OCI-LY1 (cell line): ENCODE data around the gene CCL26.
"Not testable (repeated sequence)": the region's sequence is repeated elsewhere in the genome, so short reads cannot be mapped to it uniquely, and the experiment has no call there.

Experiments used
- H2AFZ ChIP-seq: fragments of 200-600 bp; sonication (generic), shearing (Covaris generic); 2 replicates; pipeline ENCODE4 v1.6.0; 2014; ENCODE audit warnings: antibody characterized with exemption, mild to moderate bottlenecking, low read length
- H3F3A ChIP-seq: fragments of 200-600 bp; sonication (generic), shearing (Covaris generic); 2 replicates; pipeline ENCODE4 v1.6.0; 2014; ENCODE audit warnings: mild to moderate bottlenecking, antibody characterized with exemption, low read length, moderate library complexity; ENCODE audit not compliant: insufficient read depth
- H3K27ac ChIP-seq: fragments of 200-600 bp; sonication (generic); 2 replicates; pipeline ENCODE4 v1.5.1; 2014; ENCODE audit warnings: low read length, mixed run types, mild to moderate bottlenecking, low read depth; ENCODE audit not compliant: poor library complexity, severe bottlenecking
- H3K27me3 ChIP-seq: fragments of 200-600 bp; sonication (generic); 2 replicates; pipeline ENCODE4 v1.6.0; 2014; ENCODE audit warnings: antibody characterized with exemption, mild to moderate bottlenecking, low read length, moderate library complexity; ENCODE audit not compliant: insufficient read depth
- H3K36me3 ChIP-seq: fragments of 200-600 bp; sonication (generic); 2 replicates; pipeline ENCODE4 v1.6.1; 2014; ENCODE audit warnings: mild to moderate bottlenecking, antibody characterized with exemption, low read length, moderate library complexity, mixed read lengths; ENCODE audit not compliant: insufficient read depth
- H3K4me1 ChIP-seq: fragments of 200-600 bp; sonication (generic); 2 replicates; pipeline ENCODE4 v1.5.1; 2014; ENCODE audit warnings: mild to moderate bottlenecking, low read length, moderate library complexity; ENCODE audit not compliant: insufficient read depth, severe bottlenecking
- H3K4me2 ChIP-seq: fragments of 200-600 bp; sonication (generic), shearing (Covaris generic); 2 replicates; pipeline ENCODE4 v1.6.1; 2014; ENCODE audit warnings: low read length
- H3K4me3 ChIP-seq: fragments of 200-600 bp; sonication (generic); 2 replicates; pipeline ENCODE4 v1.5.1; 2014; ENCODE audit warnings: low read length, low read depth, mild to moderate bottlenecking, mixed read lengths; ENCODE audit not compliant: poor library complexity, severe bottlenecking
- H3K79me2 ChIP-seq: fragments of 200-600 bp; shearing (Covaris generic); 2 replicates; pipeline ENCODE4 v1.6.1; 2016; ENCODE audit warnings: mixed run types, low read length, mixed read lengths; ENCODE audit not compliant: insufficient read depth
- H3K9ac ChIP-seq: fragments of 200-600 bp; sonication (generic), shearing (Covaris generic); 2 replicates; pipeline ENCODE4 v1.6.1; 2014; ENCODE audit warnings: mild to moderate bottlenecking, low read length, mixed read lengths
- H3K9me2 ChIP-seq: fragments of 200-600 bp; sonication (generic), shearing (Covaris generic); 2 replicates; pipeline ENCODE4 v1.6.1; 2014; ENCODE audit warnings: low read depth, mild to moderate bottlenecking, low read length, mixed read lengths
- H3K9me3 ChIP-seq: fragments of 200-600 bp; shearing (Covaris generic); 2 replicates; pipeline ENCODE4 v1.6.1; 2014; ENCODE audit warnings: low read length, mixed read lengths
- H4K20me1 ChIP-seq: fragments of 200-600 bp; sonication (generic), shearing (Covaris generic); 2 replicates; pipeline ENCODE4 v1.6.0; 2016; ENCODE audit warnings: mild to moderate bottlenecking, low read length; ENCODE audit not compliant: insufficient read depth
- EZH2 ChIP-seq: fragments of 200-600 bp; sonication (generic), shearing (Covaris generic); IDR thresholded peaks from 2 replicates; pipeline ENCODE4 v1.8.0; 2017; ENCODE audit warnings: borderline replicate concordance, mixed run types, mild to moderate bottlenecking, antibody characterized with exemption, low read length, moderate library complexity, mixed read lengths
- TF ChIP-seq, protein P1 (sequence below): fragments of 200-600 bp; sonication (generic), shearing (Covaris generic); IDR thresholded peaks from 2 replicates; pipeline ENCODE4 v1.5.1; 2017; ENCODE audit warnings: mild to moderate bottlenecking, antibody characterized with exemption, low read length, moderate library complexity, mixed read lengths

The CCL26 gene

DNA sequence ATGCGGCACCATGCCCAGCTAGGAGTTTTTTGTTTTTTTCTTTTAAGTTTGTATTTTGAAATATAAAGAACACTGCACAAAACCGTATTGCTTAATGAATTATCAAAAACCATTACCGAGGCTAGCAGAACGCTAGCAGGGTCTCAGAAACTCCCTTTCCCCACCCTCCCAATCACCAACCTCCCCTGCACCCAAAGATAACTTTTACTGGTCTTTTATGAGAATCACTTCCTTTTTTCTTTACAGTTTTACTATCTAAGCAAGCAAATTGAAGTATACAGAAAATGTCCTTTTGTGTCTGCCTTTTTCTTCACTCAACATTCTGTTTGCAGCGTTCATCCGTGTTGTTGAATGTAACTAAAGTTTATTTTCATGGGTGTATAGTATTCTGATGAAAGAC, 46.7 kb downstream of the CCL26 start:
- Histone ChIP-seq H3K4me3 (no peak overlapping the region), H3K79me2 (no peaks in the 10 kb centered on the region), H3F3A (no peaks in the 10 kb centered on the region), H3K27ac (no peak overlapping the region), H2AFZ (no peak overlapping the region), H3K9me3 (no peaks in the 10 kb centered on the region), H4K20me1 (no peaks in the 10 kb centered on the region), H3K4me1 (no peaks in the 10 kb centered on the region), H3K4me2 (no peak overlapping the region), H3K36me3 (no peaks in the 10 kb centered on the region), H3K27me3 (peaks cover 6% of the 10 kb centered on the region), H3K9me2 (no peaks in the 10 kb centered on the region), H3K9ac (no peak overlapping the region)
- TF ChIP-seq, protein P1, sequence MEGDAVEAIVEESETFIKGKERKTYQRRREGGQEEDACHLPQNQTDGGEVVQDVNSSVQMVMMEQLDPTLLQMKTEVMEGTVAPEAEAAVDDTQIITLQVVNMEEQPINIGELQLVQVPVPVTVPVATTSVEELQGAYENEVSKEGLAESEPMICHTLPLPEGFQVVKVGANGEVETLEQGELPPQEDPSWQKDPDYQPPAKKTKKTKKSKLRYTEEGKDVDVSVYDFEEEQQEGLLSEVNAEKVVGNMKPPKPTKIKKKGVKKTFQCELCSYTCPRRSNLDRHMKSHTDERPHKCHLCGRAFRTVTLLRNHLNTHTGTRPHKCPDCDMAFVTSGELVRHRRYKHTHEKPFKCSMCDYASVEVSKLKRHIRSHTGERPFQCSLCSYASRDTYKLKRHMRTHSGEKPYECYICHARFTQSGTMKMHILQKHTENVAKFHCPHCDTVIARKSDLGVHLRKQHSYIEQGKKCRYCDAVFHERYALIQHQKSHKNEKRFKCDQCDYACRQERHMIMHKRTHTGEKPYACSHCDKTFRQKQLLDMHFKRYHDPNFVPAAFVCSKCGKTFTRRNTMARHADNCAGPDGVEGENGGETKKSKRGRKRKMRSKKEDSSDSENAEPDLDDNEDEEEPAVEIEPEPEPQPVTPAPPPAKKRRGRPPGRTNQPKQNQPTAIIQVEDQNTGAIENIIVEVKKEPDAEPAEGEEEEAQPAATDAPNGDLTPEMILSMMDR, result no peak
- TF ChIP-seq EZH2, result no peak

GRCh38 chr7:75723444-75723843, 48.6 kb downstream of the CCL26 start:
- H4K20me1 ChIP-seq, result no peaks in the 10 kb centered on the region
- H3K79me2 ChIP-seq, result no peaks in the 10 kb centered on the region
- no peak overlapping the region for H2AFZ ChIP-seq
- H3K4me2 ChIP-seq, result no peak overlapping the region
- no peaks in the 10 kb centered on the region for H3K4me1 ChIP-seq
- no peak overlapping the region for H3K9ac ChIP-seq
- H3K9me3 ChIP-seq, result no peaks in the 10 kb centered on the region
- peaks cover 6% of the 10 kb centered on the region for H3K27me3 ChIP-seq
- H3K4me3 ChIP-seq, result no peak overlapping the region
- no peaks in the 10 kb centered on the region for H3K36me3 ChIP-seq
- no peaks in the 10 kb centered on the region for H3F3A ChIP-seq
- no peak overlapping the region for H3K27ac ChIP-seq
- no peaks in the 10 kb centered on the region for H3K9me2 ChIP-seq
- no peak for TF ChIP-seq EZH2
- TF ChIP-seq, protein P1, result no peak

GRCh38 chr7:75722373-75722772, 49.6 kb downstream of the CCL26 start:
- H3K9me2 ChIP-seq, result no peaks in the 10 kb centered on the region
- H3K27me3 ChIP-seq, result peaks cover 6% of the 10 kb centered on the region
- no peaks in the 10 kb centered on the region for H3K9me3 ChIP-seq
- H2AFZ ChIP-seq, result no peak overlapping the region
- TF ChIP-seq, protein P1, result no peak
- no peak for TF ChIP-seq EZH2
- no peaks in the 10 kb centered on the region for H3F3A ChIP-seq
- no peak overlapping the region for H3K27ac ChIP-seq
- no peak overlapping the region for H3K4me3 ChIP-seq
- no peaks in the 10 kb centered on the region for H4K20me1 ChIP-seq
- H3K4me1 ChIP-seq, result no peaks in the 10 kb centered on the region
- no peak overlapping the region for H3K4me2 ChIP-seq
- no peaks in the 10 kb centered on the region for H3K79me2 ChIP-seq
- H3K9ac ChIP-seq, result no peak overlapping the region
- H3K36me3 ChIP-seq, result no peaks in the 10 kb centered on the region

DNA sequence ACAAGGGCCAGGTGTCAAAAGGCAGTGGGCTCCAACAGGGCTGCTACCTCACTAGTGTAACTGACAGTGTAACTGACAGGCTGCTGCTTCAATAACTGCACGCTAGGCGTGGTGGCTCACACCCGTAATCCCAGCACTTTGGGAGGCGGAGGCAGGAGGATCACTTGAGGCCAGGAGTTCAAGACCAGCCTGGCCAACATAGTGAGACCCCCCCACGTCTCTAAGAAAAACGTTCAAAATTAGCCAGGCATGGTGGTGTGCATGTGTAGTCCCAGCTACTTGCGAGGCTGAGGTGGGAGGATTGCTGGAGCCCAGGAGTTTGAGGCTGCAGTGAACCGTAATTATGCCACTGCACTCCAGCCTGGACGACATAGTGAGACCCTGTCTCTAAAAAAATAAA, 50.1 kb downstream of the CCL26 start:
- not testable (repeated sequence) for H3K27ac ChIP-seq, H3K79me2 ChIP-seq, H3K9me2 ChIP-seq, H2AFZ ChIP-seq, H3K4me1 ChIP-seq, H3K9ac ChIP-seq, H3F3A ChIP-seq, H3K4me3 ChIP-seq, H3K9me3 ChIP-seq, H3K27me3 ChIP-seq, H3K4me2 ChIP-seq, H3K36me3 ChIP-seq, H4K20me1 ChIP-seq
